GM21825 (cell line): ENCODE results near the gene ACSBG1.

Experiments used
- ATAC-seq: cut with Tn5 transposase; IDR thresholded peaks from one replicate; pipeline ENCODE4 v1.9.1; 2021; ENCODE audit warnings: mild to moderate bottlenecking, moderate library complexity; ENCODE audit not compliant: unreplicated experiment

The ACSBG1 gene

DNA sequence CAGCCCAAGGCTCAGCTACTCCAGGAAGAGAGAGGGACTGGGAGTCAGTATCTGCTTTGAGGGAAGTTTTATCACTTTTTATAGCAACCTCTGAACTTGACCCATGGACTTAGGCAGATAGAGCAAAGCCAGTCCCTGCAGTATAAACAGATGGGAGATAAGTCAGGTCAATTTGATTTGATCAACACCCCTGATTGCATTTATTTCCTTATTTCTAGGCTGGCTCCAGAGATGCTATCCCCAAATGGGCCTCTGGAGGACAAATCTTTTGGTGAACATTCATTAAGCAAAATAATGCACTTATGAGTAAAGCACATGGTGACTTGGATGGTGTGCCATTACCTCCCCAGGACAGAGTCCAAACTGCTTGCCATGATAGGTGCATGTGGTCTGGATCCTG, 94.1 kb downstream of the ACSBG1 start:
- no peak for ATAC-seq

DNA sequence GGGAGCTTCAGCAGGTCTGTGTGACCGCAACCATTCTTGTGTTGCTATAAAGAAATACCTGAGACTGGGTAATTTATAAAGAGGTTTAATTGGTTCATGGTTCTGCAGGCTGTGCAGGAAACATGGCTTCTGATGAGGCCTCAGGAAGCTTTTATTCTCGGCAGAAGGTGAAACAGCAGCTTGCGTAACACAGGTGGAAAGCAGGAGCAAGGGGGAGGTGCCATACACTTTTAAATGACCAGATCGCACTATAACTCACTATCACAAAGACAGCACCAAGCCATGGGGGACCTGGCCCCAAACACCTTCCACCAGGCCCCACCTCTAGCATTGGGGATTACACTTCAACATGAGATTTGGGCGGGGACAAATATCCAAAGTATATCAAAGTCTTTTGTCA, 94.8 kb downstream of the ACSBG1 start:
- ATAC-seq, result no peak

DNA sequence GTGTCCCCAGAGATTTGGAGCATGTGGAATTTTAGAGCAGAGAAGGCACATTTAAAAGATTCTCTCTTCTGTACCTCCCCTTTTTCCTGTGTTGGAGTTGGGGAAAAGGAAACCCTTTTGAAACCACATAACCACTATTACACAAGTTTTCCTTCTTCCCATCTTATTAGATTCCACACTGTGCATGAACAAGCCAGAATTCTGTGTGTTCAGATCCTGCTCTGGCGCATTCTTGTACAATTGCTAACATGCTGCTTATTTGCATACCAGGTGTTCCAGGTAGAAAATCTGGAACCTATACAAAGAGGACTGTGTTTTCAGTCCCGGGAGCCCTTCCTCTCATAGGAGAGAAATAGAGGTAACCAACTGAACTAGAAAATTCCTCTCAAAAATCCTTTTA, 100.6 kb downstream of the ACSBG1 start:
- no peak for ATAC-seq

DNA sequence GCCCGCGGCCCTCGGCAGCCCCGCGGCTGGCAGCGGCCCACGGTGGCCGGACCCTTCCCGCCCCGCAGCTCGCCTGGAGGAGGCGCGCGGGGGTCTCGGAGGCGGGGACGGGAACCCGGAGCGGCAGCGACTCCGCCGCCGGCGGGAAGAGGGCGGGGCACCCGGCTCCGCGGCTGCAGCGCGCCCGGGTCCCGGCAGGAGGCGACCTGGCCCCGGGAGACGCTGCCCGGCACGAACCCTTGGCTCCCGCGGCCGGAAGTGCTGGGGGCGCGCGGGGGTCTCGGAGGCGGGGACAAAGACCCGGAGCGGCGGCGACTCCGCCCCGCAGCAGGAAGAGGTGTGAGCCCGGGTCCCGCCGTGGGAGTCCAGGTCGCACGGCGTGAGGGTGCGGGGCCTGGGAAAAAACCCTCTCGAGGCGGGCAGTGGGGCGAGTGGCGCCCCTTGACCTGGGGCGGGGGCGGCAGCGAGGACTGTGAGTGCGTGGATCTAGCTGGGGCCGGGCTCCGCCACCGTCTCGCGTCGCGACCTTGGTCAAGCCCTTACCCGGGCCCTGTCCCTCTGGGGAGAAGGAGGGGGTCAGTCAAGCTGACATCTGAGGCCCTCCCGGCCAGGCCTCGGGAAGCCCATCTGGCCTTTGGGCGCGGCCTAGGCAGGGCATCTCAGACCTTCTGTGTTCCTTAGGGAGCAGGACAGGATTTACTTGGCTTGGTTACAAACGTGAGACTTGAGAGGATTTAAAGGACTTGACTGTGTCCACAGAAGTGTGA, 102.9 kb downstream of the ACSBG1 start, which contains the start of gene CIB2:
Gene CIB2, minus strand, starts transcription at position 151 of the 767 bp plus-strand sequence. CDS start 230 bp downstream, outside the sequence.
- ATAC-seq, result peak; percentile 79

DNA sequence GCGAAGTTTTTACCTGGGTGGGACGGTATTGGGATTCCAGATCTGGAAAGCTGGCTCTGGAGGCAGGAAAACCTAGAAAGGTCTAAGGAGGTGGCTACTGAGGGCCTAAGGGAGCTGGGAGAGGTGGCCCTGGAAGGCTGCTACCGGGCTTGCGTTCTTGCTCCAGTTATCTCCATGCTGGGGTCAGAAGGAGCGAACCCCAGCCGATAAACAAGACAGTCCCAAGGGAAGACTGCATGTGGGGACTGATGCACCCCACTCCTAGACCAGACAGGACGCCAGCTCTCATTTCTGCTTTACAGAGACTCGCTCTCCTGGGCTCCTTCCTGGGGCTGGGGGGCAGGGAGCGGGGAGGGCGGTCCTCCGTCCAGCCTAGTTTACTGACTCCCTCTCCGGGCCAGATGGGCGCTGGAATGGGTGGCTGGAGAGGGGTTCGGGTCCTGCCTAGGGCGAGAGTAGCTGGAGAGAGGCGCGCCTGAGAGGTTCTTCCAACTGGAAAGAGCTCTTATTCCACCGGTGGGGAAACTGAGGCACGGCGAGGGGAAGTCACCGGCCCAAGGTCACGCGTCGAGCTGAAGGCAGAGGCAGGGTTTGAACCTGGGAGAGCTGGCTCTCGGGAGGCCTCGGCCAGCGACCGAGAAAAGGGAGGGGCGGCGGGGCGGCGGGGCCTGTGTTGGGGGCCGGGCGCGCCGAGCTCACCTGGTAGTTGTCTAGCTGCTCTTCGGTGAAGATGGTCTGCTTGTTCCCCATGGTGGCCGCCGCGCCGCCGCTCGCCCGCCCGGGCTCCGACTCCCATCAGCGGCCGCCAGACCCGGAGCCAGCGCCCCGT, 103.7 kb downstream of the ACSBG1 start:
- peak; percentile 44 for ATAC-seq

DNA sequence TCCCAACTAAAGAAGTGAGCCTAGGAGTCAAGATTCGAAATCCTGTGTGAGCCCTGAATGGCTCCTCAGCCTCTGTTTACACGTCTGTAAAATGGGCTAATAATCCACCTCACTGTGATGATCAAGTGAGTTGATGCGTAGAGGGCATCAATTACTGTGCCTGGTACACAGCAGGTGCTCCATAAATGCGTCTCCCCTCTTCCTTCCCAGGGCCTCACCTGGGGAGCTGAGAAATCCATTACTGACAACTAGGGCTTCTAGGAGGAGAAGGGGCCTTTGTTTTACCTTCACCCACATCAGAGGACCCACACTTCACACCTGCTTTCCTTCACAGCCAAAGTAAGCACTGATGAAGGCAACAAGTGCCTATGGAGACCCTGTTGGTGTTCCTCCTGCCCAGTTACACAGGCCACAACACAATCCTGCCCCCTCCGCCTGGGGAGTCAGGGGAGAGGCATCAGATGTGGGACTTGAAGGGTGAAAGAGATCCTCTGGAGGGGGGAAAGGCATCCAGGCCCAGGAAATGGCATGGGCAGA, 104.5 kb downstream of the ACSBG1 start:
- ATAC-seq, result no peak

DNA sequence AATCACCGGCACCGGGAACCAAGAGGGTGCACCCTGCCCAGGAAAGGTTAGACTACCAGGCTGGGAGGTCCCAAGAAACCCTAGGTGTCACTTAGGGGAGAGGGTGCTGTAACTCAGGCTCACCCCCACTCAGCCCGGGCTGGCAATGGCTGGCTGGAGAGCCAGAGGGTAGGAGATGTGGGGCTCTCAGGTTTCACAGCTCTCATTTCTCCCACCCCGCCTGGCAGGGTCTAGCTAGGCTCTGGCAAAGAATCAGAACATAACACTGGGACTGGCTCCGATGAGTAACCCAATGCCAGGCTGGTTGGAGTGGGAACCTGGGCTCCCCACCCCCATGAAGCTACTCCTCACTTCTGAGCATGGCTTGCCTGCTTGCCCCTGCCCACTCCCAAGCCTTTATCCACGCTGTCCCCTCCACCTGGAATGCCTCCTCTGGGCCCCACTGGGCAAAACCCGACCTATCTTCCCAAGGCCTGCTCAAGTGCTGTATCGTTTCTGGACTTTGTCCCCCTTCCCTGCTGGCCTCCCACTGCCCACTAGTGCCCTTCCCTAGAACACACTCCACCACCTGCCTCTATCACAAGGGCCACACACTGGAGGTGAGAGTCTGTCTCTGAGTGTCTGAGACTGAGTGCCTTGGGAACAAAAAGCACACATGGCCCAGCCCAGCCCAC, 105.2 kb downstream of the ACSBG1 start:
- ATAC-seq, result no peak

DNA sequence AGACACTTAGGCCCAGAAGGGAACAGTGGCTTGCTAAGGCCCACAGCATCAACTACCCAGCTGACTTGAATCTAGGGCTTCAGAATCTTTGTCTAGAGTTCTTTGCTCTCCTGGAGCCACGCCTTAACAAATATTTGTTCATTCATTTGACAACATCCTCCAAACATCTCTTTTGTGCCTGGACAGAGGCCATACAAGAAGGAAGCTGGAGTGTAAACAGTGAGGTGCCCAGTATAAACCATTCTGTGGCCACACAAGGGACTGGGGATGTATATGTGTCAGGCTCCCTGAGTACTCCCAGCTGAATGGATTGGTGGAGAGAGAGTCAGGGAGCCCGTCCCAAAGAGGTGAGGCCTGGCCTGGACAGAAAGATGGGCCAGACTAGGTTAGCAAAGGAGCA, 106.5 kb downstream of the ACSBG1 start:
- no peak for ATAC-seq

DNA sequence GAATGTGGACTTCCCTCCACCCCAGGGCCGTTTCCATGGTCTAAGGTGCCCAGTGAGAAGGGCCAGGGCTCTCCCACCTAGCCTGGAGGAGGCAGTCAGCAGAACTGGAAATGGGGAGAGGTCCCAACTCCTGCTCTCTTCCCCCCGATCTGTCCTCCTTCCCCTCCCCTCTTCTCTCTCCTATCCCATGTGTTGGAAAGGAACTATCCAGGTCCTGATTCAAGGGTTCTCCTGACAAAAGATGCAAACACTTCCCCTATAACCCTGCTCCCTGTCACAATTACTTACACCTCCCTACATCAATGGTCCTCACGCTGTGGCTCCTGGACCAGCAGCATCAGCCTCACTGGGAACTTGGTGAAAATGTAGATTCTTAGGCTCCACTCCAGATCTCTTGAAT, 109.1 kb downstream of the ACSBG1 start:
- ATAC-seq, result no peak

DNA sequence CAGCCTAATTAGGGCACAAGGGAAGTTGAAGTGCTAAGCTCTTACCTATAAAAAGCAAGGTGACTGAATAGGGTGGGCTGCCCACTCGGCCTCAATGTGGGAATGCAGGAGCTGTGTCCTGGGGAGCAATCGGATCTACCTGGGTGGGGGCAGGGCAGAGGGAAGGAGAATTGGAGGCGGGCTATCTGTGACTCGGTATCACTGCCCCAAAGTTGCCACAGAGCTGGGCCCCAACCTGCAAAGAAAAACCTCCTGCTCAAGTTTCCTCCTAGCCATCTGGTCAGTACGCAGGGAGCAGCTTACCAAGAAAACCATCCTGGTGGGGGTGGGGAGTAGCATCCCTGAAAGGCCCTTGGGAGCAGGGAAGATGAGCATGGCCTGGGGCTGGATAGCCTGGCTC, 113.8 kb downstream of the ACSBG1 start:
- ATAC-seq, result no peak
